ENCODE results near the gene TAC3.

The TAC3 gene

DNA sequence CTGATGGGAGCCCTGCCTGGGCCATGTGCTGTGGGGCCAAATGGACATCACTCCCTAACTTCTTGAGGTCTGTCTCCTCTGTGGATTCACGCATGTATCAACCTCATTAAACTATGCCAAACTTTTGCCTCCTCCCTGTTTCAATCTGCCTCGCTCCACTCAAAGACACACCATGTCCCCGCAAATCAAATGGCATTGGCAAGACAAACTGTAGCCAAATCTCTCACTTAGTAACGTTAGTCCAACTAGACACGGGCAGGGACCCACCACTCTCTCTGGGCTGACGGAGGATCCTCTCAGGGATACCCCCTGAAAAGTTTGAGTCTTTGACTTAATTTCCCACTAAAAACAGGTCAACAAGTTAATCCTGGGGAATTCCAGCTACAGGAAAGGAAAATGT is 18.0 kb downstream of the TAC3 start:
- Histone ChIP-seq H3K4me1 (ENCODE audit: control insufficient read depth, insufficient read depth, low read length) (peaks cover 9% of the 10 kb centered on the region), H3K9ac (ENCODE audit: low read length) (no peak overlapping the region), H3K4me3 (ENCODE audit: low read length) (no peak overlapping the region), H3K27me3 (ENCODE audit: control insufficient read depth, insufficient read depth, low read length) (no peaks in the 10 kb centered on the region), H3K36me3 (ENCODE audit: control insufficient read depth, insufficient read depth, low read length) (peaks cover 3% of the 10 kb centered on the region), H3K9me3 (ENCODE audit: control insufficient read depth, low read length) (no peaks in the 10 kb centered on the region)

DNA sequence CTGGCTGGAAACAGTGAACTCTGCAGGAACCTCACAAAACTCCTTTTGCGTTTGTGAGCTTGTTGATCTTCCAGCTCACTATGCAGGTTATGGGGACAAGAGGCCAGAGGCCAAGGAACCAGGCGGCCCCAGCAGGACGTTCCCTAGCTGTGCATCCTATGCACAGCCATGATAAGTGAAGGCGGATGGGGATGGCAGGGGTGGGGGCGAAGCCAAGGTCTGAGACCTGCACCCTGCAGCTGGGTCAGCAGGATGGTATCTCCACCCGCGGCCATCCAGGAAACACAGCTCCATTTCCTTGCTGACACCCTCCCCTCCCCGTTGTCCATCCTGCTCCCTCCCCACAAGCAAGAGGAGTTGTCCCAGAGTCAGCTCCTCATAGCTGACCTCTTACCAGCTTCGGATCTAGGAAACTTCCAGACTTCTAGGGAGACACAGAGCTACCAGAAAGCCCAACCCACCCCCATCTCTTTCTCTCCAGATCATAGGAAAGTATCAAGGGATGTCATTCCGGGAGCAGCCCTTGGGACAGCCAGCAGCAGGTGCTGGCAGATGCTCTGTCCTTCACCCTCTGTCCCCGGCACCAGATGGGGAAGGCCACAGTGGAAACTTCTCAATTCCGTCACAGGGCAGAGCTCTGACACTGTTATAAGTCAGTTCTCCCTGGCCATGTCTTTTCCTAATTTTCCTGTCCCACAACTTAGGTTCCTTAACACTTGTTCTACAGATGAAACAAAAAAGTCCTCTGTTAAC is 19.4 kb downstream of the TAC3 start:
- H3K9me3 ChIP-seq (ENCODE audit: control insufficient read depth, low read length) = no peaks in the 10 kb centered on the region
- no peaks in the 10 kb centered on the region for H3K27me3 ChIP-seq (ENCODE audit: control insufficient read depth, insufficient read depth, low read length)
- no peak overlapping the region for H3K4me3 ChIP-seq (ENCODE audit: low read length)
- H3K4me1 ChIP-seq (ENCODE audit: control insufficient read depth, insufficient read depth, low read length) = peaks cover 8% of the 10 kb centered on the region
- peaks cover 3% of the 10 kb centered on the region for H3K36me3 ChIP-seq (ENCODE audit: control insufficient read depth, insufficient read depth, low read length)
- no peak overlapping the region for H3K9ac ChIP-seq (ENCODE audit: low read length)

DNA sequence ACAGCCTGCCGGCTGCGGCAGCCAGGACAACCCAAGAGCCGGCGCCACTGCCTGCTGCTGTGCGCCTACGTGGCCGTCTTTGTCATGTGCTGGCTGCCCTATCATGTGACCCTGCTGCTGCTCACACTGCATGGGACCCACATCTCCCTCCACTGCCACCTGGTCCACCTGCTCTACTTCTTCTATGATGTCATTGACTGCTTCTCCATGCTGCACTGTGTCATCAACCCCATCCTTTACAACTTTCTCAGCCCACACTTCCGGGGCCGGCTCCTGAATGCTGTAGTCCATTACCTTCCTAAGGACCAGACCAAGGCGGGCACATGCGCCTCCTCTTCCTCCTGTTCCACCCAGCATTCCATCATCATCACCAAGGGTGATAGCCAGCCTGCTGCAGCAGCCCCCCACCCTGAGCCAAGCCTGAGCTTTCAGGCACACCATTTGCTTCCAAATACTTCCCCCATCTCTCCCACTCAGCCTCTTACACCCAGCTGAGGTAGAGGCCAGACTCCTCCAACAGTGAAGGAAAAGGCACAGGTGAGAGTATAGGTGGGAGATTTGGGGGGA is 20.3 kb downstream of the TAC3 start:
- Histone ChIP-seq H3K9ac (ENCODE audit: low read length) (no peak overlapping the region), H3K4me3 (ENCODE audit: low read length) (no peak overlapping the region), H3K27me3 (ENCODE audit: control insufficient read depth, insufficient read depth, low read length) (no peaks in the 10 kb centered on the region), H3K36me3 (ENCODE audit: control insufficient read depth, insufficient read depth, low read length) (peaks cover 3% of the 10 kb centered on the region), H3K4me1 (ENCODE audit: control insufficient read depth, insufficient read depth, low read length) (peaks cover 6% of the 10 kb centered on the region), H3K9me3 (ENCODE audit: control insufficient read depth, low read length) (no peaks in the 10 kb centered on the region)

DNA sequence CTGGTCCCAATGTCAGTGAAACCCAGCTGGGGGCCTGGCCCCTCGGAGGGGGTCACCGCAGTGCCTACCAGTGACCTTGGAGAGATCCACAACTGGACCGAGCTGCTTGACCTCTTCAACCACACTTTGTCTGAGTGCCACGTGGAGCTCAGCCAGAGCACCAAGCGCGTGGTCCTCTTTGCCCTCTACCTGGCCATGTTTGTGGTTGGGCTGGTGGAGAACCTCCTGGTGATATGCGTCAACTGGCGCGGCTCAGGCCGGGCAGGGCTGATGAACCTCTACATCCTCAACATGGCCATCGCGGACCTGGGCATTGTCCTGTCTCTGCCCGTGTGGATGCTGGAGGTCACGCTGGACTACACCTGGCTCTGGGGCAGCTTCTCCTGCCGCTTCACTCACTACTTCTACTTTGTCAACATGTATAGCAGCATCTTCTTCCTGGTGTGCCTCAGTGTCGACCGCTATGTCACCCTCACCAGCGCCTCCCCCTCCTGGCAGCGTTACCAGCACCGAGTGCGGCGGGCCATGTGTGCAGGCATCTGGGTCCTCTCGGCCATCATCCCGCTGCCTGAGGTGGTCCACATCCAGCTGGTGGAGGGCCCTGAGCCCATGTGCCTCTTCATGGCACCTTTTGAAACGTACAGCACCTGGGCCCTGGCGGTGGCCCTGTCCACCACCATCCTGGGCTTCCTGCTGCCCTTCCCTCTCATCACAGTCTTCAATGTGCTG is 21.0 kb downstream of the TAC3 start:
- no peak overlapping the region for H3K4me3 ChIP-seq (ENCODE audit: low read length)
- H3K36me3 ChIP-seq (ENCODE audit: control insufficient read depth, insufficient read depth, low read length) = peaks cover 3% of the 10 kb centered on the region
- peaks cover 8% of the 10 kb centered on the region for H3K4me1 ChIP-seq (ENCODE audit: control insufficient read depth, insufficient read depth, low read length)

DNA sequence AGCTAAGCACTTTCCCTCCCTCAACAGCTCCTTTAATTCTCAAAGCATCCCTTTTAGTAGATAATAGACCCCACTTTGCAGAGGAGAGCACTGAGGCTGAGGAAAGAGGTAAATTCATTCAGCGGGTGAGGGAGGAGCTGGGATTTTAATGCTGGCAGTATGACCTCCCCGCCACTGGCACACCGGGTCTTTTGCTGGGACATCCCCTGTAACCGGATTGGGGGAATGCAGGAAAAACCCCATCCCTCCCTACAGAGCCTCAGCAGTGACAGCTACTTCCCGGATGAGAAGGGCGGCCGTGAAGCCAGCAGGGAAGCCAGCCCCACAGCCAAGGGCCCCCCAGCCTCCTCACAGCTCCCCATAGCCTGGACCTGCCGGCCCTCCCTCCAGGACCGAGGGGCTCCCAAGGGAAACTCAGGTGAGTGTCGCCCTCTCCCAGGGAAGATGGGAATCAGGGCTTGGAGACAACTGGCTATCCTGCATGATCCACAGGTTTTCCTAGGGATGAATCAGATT is 22.0 kb downstream of the TAC3 start:
- Histone ChIP-seq H3K27me3 (ENCODE audit: control insufficient read depth, insufficient read depth, low read length) (no peaks in the 10 kb centered on the region), H3K9me3 (ENCODE audit: control insufficient read depth, low read length) (no peaks in the 10 kb centered on the region), H3K36me3 (ENCODE audit: control insufficient read depth, insufficient read depth, low read length) (peaks cover 3% of the 10 kb centered on the region), H3K4me1 (ENCODE audit: control insufficient read depth, insufficient read depth, low read length) (peaks cover 8% of the 10 kb centered on the region), H3K4me3 (ENCODE audit: low read length) (no peak overlapping the region), H3K9ac (ENCODE audit: low read length) (no peak overlapping the region)

More for the DNA sequence above, 21.0 kb downstream of the TAC3 start:
- H3K9ac ChIP-seq (ENCODE audit: low read length) = no peak overlapping the region
- no peaks in the 10 kb centered on the region for H3K9me3 ChIP-seq (ENCODE audit: control insufficient read depth, low read length)
- no peaks in the 10 kb centered on the region for H3K27me3 ChIP-seq (ENCODE audit: control insufficient read depth, insufficient read depth, low read length)

DNA sequence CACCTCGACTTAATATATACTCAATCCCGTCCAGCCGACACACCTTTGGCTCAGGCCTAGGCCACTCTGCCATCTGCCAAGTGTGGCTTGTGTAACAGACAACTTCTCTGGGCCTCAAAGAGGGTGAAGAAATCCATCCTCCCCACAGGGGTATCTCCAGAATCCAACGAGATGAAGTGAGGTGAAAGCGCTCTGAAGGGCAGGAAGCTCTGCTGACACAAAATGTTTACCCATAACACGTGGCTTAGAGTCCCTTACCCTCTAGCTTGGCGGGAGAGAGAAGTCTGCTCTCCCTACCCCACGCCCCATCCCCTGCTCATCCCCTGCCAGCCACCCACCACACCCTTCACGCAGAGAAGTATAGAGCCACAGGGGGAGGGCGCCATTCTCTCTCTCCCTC is 23.0 kb downstream of the TAC3 start:
- H3K27me3 ChIP-seq (ENCODE audit: control insufficient read depth, insufficient read depth, low read length) = no peaks in the 10 kb centered on the region
- H3K9me3 ChIP-seq (ENCODE audit: control insufficient read depth, low read length) = no peaks in the 10 kb centered on the region
- peaks cover 1% of the 10 kb centered on the region for H3K36me3 ChIP-seq (ENCODE audit: control insufficient read depth, insufficient read depth, low read length)
- H3K4me1 ChIP-seq (ENCODE audit: control insufficient read depth, insufficient read depth, low read length) = peaks cover 8% of the 10 kb centered on the region
- no peak overlapping the region for H3K9ac ChIP-seq (ENCODE audit: low read length)
- no peak overlapping the region for H3K4me3 ChIP-seq (ENCODE audit: low read length)

DNA sequence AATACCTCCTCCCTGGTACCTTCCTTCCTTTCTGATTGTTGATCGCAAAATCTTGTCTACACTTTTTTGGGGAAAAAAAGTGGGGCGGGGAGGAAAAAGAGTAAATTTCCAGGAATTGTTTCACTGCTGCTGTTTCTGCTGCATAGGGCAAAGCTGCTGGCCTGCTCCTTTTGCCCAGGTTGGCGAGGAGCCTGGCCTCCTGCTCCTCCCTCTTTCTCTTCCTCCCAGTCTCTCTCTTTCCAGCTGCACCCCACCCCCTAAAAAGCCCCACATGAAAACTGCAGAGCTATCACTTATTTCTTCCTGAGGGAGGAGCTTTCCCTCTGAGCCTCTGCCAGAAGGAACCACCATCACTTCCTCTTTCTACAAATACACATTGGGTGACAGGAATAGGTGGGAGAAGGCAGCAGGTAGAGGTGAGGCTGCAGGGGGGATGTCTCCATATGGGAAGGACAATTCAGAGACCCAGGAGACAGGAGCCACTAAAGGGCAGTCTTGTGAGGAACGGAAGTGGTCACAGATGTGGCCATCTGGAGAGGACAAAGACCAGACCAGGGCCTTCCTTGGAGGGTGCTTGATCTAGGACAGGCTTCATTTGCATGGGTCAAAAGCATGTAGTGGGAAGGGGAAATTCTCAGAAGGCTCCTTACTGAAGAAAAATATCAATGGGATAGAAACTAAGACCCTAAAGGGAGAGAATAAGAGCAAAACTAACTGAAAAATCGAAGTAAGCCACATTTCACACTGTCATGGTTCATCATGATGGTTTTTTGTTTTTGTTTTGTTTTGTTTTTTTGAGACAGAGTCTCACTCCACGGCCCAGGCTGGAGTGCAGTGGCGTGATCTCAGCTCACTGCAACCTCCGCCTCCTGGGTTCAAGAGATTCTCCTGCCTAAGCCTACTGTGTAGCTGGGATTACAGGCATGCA is 24.7 kb downstream of the TAC3 start:
- no peaks in the 10 kb centered on the region for H3K9me3 ChIP-seq (ENCODE audit: control insufficient read depth, low read length)
- peaks cover 8% of the 10 kb centered on the region for H3K4me1 ChIP-seq (ENCODE audit: control insufficient read depth, insufficient read depth, low read length)
- no peaks in the 10 kb centered on the region for H3K36me3 ChIP-seq (ENCODE audit: control insufficient read depth, insufficient read depth, low read length)
- no peak overlapping the region for H3K4me3 ChIP-seq (ENCODE audit: low read length)
- H3K9ac ChIP-seq (ENCODE audit: low read length) = no peak overlapping the region
- peaks cover 3% of the 10 kb centered on the region for H3K27me3 ChIP-seq (ENCODE audit: control insufficient read depth, insufficient read depth, low read length)

DNA sequence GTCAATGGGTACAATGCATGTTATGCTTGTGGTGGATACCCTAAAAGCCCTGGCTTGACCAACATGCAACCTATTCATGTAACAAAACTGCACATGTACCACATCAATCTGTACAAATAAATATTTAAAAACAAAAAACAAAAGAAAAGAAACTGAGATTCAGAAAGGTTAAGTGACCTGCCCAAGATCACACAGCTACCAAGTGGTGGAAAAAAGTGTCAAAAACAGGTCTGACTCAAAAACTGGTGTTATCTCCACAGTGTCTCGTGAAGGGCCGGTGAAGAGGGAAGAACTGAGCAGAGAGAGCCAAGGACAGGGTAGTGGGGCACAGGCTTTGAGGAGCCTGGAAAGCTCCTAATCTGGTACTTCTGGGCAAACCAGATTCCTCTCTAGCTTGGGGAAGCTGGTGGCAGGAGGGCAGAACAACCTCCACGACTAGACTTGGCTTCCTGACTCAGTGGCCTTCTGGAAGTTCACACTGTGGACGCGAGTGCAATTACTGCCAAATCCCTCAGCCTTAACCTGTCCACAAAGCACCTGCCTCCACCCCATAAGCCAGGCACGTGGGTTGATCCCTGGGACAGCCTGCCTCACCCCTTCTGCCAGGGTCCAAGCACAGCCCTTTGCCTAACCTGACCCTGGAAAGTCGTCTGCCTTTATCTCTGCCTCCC is 25.5 kb downstream of the TAC3 start:
- Histone ChIP-seq H3K9me3 (ENCODE audit: control insufficient read depth, low read length) (no peaks in the 10 kb centered on the region), H3K36me3 (ENCODE audit: control insufficient read depth, insufficient read depth, low read length) (no peaks in the 10 kb centered on the region), H3K4me3 (ENCODE audit: low read length) (no peak overlapping the region), H3K9ac (ENCODE audit: low read length) (no peak overlapping the region), H3K27me3 (ENCODE audit: control insufficient read depth, insufficient read depth, low read length) (peaks cover 3% of the 10 kb centered on the region), H3K4me1 (ENCODE audit: control insufficient read depth, insufficient read depth, low read length) (peaks cover 8% of the 10 kb centered on the region)

DNA sequence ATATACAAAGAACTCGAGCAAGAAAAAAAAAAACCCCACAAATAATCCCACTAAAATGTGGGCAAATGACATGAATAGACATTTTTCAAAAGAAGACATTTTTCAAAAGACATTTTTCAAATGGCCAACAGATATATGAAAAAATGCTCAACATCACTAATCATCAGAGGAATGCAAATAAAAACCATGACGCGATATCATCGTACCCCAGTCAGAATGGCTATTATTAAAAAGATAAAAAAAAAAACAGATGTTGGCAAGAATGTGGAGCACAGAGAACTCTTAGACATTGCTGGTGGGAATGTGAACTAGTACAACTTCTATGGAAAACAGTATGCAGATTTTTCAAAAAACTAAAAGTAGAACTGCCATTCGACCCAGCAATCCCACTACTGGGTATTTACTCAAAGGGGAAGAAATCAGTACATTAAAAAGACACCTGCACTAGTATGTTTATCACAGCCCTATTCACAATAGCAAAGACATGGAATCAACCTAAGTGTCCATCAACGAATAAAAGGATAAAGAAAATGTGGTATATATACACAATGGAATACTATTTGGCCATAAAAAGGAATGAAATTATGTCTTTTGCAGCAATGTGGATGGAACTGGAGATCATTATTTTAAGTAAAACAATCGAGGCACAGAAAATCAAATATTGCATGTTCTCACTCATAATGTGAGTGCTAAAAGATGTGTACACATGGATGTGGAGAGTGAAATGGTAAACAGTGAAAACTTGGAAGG is 26.3 kb downstream of the TAC3 start:
- Histone ChIP-seq H3K4me3 (ENCODE audit: low read length) (no peak overlapping the region), H3K36me3 (ENCODE audit: control insufficient read depth, insufficient read depth, low read length) (no peaks in the 10 kb centered on the region), H3K4me1 (ENCODE audit: control insufficient read depth, insufficient read depth, low read length) (peaks cover 8% of the 10 kb centered on the region), H3K9me3 (ENCODE audit: control insufficient read depth, low read length) (no peaks in the 10 kb centered on the region), H3K27me3 (ENCODE audit: control insufficient read depth, insufficient read depth, low read length) (peaks cover 3% of the 10 kb centered on the region), H3K9ac (ENCODE audit: low read length) (no peak overlapping the region)

DNA sequence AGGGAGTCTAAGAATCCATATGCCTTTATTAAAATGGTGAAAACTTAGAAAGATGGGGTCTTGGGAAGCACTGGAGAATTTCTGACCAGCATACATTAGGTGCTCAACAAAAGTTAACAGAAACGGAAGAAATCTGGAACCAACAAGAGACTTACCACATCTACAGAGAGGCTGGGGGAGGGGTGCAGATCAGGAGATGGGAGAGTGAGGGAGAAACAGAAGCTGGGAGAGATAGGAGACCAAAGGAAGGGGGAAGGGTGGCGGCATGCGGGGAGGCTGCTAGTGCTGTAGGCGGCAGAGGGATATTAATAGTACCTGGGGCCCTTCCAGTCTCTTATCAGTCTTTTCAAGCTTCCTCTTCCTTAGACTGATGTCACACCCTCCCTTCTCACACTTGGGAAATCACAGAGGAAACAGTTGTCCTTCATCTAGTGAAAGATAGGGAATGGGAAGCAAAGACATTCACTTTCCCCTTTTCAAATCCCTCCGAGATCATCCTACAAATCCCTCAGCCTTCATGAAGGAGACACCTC is 28.1 kb downstream of the TAC3 start:
- Histone ChIP-seq H3K4me3 (ENCODE audit: low read length) (no peak overlapping the region), H3K9ac (ENCODE audit: low read length) (no peak overlapping the region), H3K9me3 (ENCODE audit: control insufficient read depth, low read length) (no peaks in the 10 kb centered on the region), H3K4me1 (ENCODE audit: control insufficient read depth, insufficient read depth, low read length) (peaks cover 8% of the 10 kb centered on the region), H3K27me3 (ENCODE audit: control insufficient read depth, insufficient read depth, low read length) (peaks cover 3% of the 10 kb centered on the region), H3K36me3 (ENCODE audit: control insufficient read depth, insufficient read depth, low read length) (no peaks in the 10 kb centered on the region)
